ENCODE data around the gene RBBP9.
"Not testable (repeated sequence)": the region's sequence is repeated elsewhere in the genome, so short reads cannot be mapped to it uniquely, and the experiment has no call there.

RBBP9 gene

GRCh38 chr20:18524646-18525045 is 27.6 kb upstream of the RBBP9 start:
- TF ChIP-seq, protein P1, sequence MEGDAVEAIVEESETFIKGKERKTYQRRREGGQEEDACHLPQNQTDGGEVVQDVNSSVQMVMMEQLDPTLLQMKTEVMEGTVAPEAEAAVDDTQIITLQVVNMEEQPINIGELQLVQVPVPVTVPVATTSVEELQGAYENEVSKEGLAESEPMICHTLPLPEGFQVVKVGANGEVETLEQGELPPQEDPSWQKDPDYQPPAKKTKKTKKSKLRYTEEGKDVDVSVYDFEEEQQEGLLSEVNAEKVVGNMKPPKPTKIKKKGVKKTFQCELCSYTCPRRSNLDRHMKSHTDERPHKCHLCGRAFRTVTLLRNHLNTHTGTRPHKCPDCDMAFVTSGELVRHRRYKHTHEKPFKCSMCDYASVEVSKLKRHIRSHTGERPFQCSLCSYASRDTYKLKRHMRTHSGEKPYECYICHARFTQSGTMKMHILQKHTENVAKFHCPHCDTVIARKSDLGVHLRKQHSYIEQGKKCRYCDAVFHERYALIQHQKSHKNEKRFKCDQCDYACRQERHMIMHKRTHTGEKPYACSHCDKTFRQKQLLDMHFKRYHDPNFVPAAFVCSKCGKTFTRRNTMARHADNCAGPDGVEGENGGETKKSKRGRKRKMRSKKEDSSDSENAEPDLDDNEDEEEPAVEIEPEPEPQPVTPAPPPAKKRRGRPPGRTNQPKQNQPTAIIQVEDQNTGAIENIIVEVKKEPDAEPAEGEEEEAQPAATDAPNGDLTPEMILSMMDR (IDR thresholded peaks at IDR 0.05; ENCODE audit: control insufficient read depth, extremely low read depth, insufficient read depth): no peak
- no peak for DNase-seq (ENCODE audit: low read depth)
- no peak overlapping the region for H3K4me3 ChIP-seq (ENCODE audit: low read depth, low read length)

DNA sequence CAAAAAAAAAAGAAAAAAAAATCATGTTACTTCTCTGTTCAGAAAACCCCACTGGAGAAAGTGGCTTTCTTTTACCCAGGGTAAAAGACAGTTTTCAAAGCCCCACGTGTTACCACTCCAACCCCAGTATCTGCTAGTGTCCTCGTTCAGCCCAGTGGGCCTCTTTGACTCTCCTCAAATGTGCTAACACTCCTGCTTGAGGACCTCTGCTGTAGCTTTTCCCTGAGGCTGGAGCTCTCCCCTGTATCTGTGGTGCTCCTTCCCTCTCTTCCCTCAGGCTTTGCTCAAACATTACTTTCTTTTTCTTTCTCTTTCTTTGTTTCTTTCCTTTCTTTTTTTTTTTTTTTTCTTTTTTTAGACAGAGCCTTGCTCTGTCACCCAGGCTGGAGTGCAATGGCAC is 26.0 kb upstream of the RBBP9 start:
- TF ChIP-seq, protein P1 (IDR thresholded peaks at IDR 0.05; ENCODE audit: control insufficient read depth, extremely low read depth, insufficient read depth): no peak
- no peak for DNase-seq (ENCODE audit: low read depth)
- no peak overlapping the region for H3K4me3 ChIP-seq (ENCODE audit: low read depth, low read length)

DNA sequence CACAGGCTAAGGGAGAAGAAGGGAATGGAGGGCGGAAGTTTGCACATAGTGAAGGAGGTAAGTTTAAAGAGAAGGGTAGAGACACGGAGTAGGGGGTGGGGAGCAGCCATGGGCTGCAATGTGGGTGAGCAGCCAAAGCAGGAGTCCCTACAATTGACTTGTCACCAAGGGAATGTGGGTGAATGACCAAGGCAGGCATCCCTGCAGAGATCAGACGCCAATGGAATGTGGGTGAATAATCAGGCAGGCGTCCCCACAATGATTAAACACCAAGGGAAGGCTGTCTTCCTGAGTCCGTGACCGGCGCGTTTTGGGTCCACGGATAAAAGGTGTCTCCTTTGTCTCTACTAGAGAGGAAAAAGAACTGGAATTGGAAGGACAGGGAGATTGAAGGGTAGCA is 25.0 kb upstream of the RBBP9 start:
- H3K4me3 ChIP-seq (ENCODE audit: low read depth, low read length); DNase-seq (ENCODE audit: low read depth): not testable (repeated sequence)

DNA sequence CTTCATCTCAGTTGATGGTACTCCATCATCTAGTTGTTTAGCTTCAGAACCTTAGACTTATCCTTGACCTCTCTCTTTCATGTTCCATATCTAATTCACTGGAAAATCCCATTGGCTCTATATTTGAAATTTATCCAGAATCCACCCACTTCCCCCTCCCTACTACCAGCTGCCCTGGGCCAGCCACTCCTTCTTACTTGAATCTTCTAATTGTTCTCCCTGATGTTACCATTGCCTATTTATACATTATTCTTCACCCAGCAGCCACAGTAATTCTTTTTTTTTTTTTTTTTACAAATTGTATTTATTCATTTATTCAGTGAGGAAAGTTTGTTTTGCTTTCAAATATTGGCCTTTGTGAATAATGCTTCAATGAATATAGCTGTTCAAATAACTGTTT is 18.9 kb upstream of the RBBP9 start:
- no peak overlapping the region for H3K4me3 ChIP-seq (ENCODE audit: low read depth, low read length)
- TF ChIP-seq, protein P1 (IDR thresholded peaks at IDR 0.05; ENCODE audit: control insufficient read depth, extremely low read depth, insufficient read depth): no peak
- DNase-seq (ENCODE audit: low read depth): no peak

GRCh38 chr20:18514127-18514526 is 17.1 kb upstream of the RBBP9 start:
- H3K4me3 ChIP-seq (ENCODE audit: low read depth, low read length): no peak overlapping the region
- no peak for DNase-seq (ENCODE audit: low read depth)
- TF ChIP-seq, protein P1 (IDR thresholded peaks at IDR 0.05; ENCODE audit: control insufficient read depth, extremely low read depth, insufficient read depth): no peak

- no peak overlapping the region for H3K4me3 ChIP-seq (ENCODE audit: low read depth, low read length)
- DNase-seq (ENCODE audit: low read depth): no peak
- TF ChIP-seq, protein P1 (IDR thresholded peaks at IDR 0.05; ENCODE audit: control insufficient read depth, extremely low read depth, insufficient read depth): no peak
These were observed 16.2 kb upstream of the RBBP9 start for GRCh38 chr20:18513208-18513607.

GRCh38 chr20:18511571-18511970 is 14.5 kb upstream of the RBBP9 start:
- TF ChIP-seq, protein P1 (IDR thresholded peaks at IDR 0.05; ENCODE audit: control insufficient read depth, extremely low read depth, insufficient read depth): no peak
- H3K4me3 ChIP-seq (ENCODE audit: low read depth, low read length): no peak overlapping the region
- DNase-seq (ENCODE audit: low read depth): no peak
